ENCODE data around the gene DUS1L. TPM values are rescaled to one million over a fixed set of nuclear protein-coding genes. Genes with fewer than 3 reads are reported as not detected.

Gene DUS1L
- total and polyA plus RNA-seq, 2 experiments from 2014 or later, result 66.0 to 122 TPM

DNA sequence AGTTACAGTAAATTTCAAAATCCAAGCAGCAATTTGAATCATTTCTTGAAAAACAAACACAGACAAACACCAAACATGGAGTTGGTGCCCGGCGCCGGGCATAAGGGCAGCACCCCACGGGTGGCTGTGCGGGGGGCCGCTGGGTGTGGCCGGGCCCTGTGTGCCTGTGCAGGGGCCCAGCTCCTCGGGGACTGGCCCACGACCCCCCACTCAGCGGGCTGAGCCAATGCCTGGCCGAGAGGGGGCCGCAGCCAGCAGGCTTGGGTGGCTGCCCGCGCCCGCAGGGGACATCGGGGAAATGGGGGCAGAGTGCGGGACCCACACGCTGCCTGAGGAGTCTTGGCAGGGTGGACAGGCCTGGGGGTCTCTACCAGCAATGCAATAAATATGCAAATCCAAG, 12.8 kb upstream of the DUS1L start:
- Mint-ChIP-seq H3K27ac (no peak overlapping the region), H3K4me3 (no peak overlapping the region; the same call in 2 of the 3 replicates), H3K36me3 (ENCODE audit: low read depth) (peaks cover 39% of the 10 kb centered on the region), H3K9me3 (no peaks in the 10 kb centered on the region; the same call in 1 of the 3 replicates), H3K27me3 (ENCODE audit: insufficient read depth, low read depth, poor library complexity) (peaks cover 28% of the 10 kb centered on the region), H3K4me1 (peaks cover 3% of the 10 kb centered on the region)
- Histone ChIP-seq H3K79me2 (replicated peaks; ENCODE audit: insufficient read depth) (no peaks in the 10 kb centered on the region), H3K4me2 (no peak overlapping the region), H3K36me3 (ENCODE audit: insufficient read depth) (peaks cover 10% of the 10 kb centered on the region; the same call in 1 of the 2 replicates), H3K4me3 (no peak overlapping the region), H3F3A (replicated peaks; ENCODE audit: low read depth) (peaks cover 23% of the 10 kb centered on the region), H2AFZ (no peak overlapping the region), H3K27ac (ENCODE audit: low read depth) (no peak overlapping the region), H4K20me1 (replicated peaks; ENCODE audit: insufficient read depth) (peaks cover 8% of the 10 kb centered on the region; the same call in 1 of the 2 replicates), H3K4me1 (ENCODE audit: insufficient read depth) (no peaks in the 10 kb centered on the region), H3K27me3 (ENCODE audit: insufficient read depth) (no peaks in the 10 kb centered on the region; the same call in 1 of the 2 replicates), H3K9me2 (ENCODE audit: insufficient read depth) (no peaks in the 10 kb centered on the region)
- no peak for DNase-seq (ENCODE audit: low spot score)
- TF ChIP-seq, protein P1, sequence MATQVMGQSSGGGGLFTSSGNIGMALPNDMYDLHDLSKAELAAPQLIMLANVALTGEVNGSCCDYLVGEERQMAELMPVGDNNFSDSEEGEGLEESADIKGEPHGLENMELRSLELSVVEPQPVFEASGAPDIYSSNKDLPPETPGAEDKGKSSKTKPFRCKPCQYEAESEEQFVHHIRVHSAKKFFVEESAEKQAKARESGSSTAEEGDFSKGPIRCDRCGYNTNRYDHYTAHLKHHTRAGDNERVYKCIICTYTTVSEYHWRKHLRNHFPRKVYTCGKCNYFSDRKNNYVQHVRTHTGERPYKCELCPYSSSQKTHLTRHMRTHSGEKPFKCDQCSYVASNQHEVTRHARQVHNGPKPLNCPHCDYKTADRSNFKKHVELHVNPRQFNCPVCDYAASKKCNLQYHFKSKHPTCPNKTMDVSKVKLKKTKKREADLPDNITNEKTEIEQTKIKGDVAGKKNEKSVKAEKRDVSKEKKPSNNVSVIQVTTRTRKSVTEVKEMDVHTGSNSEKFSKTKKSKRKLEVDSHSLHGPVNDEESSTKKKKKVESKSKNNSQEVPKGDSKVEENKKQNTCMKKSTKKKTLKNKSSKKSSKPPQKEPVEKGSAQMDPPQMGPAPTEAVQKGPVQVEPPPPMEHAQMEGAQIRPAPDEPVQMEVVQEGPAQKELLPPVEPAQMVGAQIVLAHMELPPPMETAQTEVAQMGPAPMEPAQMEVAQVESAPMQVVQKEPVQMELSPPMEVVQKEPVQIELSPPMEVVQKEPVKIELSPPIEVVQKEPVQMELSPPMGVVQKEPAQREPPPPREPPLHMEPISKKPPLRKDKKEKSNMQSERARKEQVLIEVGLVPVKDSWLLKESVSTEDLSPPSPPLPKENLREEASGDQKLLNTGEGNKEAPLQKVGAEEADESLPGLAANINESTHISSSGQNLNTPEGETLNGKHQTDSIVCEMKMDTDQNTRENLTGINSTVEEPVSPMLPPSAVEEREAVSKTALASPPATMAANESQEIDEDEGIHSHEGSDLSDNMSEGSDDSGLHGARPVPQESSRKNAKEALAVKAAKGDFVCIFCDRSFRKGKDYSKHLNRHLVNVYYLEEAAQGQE (IDR thresholded peaks at IDR 0.05; ENCODE audit: unreplicated experiment), result no peak
- no peak for TF ChIP-seq ZNF331 (CRISPR knock-in tag; IDR thresholded peaks at IDR 0.05; ENCODE audit: low read depth)
- TF ChIP-seq CREB1 (CRISPR knock-in tag; IDR thresholded peaks at IDR 0.05; ENCODE audit: low read depth), result no peak
- no peak for TF ChIP-seq EZH2 (IDR thresholded peaks at IDR 0.05; ENCODE audit: low read depth, unreplicated experiment)
- TF ChIP-seq, protein P2, sequence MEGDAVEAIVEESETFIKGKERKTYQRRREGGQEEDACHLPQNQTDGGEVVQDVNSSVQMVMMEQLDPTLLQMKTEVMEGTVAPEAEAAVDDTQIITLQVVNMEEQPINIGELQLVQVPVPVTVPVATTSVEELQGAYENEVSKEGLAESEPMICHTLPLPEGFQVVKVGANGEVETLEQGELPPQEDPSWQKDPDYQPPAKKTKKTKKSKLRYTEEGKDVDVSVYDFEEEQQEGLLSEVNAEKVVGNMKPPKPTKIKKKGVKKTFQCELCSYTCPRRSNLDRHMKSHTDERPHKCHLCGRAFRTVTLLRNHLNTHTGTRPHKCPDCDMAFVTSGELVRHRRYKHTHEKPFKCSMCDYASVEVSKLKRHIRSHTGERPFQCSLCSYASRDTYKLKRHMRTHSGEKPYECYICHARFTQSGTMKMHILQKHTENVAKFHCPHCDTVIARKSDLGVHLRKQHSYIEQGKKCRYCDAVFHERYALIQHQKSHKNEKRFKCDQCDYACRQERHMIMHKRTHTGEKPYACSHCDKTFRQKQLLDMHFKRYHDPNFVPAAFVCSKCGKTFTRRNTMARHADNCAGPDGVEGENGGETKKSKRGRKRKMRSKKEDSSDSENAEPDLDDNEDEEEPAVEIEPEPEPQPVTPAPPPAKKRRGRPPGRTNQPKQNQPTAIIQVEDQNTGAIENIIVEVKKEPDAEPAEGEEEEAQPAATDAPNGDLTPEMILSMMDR (conservative IDR thresholded peaks at IDR 0.05; ENCODE audit: low read depth in 2 of 2), result no peak
- TF ChIP-seq, protein P3, sequence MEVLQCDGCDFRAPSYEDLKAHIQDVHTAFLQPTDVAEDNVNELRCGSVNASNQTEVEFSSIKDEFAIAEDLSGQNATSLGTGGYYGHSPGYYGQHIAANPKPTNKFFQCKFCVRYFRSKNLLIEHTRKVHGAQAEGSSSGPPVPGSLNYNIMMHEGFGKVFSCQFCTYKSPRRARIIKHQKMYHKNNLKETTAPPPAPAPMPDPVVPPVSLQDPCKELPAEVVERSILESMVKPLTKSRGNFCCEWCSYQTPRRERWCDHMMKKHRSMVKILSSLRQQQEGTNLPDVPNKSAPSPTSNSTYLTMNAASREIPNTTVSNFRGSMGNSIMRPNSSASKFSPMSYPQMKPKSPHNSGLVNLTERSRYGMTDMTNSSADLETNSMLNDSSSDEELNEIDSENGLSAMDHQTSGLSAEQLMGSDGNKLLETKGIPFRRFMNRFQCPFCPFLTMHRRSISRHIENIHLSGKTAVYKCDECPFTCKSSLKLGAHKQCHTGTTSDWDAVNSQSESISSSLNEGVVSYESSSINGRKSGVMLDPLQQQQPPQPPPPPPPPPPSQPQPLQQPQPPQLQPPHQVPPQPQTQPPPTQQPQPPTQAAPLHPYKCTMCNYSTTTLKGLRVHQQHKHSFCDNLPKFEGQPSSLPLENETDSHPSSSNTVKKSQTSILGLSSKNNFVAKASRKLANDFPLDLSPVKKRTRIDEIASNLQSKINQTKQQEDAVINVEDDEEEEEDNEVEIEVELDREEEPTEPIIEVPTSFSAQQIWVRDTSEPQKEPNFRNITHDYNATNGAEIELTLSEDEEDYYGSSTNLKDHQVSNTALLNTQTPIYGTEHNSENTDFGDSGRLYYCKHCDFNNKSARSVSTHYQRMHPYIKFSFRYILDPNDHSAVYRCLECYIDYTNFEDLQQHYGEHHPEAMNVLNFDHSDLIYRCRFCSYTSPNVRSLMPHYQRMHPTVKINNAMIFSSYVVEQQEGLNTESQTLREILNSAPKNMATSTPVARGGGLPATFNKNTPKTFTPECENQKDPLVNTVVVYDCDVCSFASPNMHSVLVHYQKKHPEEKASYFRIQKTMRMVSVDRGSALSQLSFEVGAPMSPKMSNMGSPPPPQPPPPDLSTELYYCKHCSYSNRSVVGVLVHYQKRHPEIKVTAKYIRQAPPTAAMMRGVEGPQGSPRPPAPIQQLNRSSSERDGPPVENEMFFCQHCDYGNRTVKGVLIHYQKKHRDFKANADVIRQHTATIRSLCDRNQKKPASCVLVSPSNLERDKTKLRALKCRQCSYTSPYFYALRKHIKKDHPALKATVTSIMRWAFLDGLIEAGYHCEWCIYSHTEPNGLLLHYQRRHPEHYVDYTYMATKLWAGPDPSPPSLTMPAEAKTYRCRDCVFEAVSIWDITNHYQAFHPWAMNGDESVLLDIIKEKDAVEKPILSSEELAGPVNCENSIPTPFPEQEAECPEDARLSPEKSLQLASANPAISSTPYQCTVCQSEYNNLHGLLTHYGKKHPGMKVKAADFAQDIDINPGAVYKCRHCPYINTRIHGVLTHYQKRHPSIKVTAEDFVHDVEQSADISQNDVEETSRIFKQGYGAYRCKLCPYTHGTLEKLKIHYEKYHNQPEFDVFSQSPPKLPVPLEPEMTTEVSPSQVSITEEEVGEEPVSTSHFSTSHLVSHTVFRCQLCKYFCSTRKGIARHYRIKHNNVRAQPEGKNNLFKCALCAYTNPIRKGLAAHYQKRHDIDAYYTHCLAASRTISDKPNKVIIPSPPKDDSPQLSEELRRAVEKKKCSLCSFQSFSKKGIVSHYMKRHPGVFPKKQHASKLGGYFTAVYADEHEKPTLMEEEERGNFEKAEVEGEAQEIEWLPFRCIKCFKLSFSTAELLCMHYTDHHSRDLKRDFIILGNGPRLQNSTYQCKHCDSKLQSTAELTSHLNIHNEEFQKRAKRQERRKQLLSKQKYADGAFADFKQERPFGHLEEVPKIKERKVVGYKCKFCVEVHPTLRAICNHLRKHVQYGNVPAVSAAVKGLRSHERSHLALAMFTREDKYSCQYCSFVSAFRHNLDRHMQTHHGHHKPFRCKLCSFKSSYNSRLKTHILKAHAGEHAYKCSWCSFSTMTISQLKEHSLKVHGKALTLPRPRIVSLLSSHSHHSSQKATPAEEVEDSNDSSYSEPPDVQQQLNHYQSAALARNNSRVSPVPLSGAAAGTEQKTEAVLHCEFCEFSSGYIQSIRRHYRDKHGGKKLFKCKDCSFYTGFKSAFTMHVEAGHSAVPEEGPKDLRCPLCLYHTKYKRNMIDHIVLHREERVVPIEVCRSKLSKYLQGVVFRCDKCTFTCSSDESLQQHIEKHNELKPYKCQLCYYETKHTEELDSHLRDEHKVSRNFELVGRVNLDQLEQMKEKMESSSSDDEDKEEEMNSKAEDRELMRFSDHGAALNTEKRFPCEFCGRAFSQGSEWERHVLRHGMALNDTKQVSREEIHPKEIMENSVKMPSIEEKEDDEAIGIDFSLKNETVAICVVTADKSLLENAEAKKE (CRISPR knock-in tag; IDR thresholded peaks at IDR 0.05), result no peak
- no peak for TF ChIP-seq STAT1 (IDR thresholded peaks at IDR 0.05; ENCODE audit: unreplicated experiment)
- TF ChIP-seq NANOG (IDR thresholded peaks at IDR 0.05; ENCODE audit: borderline replicate concordance), result no peak
- no peak for TF ChIP-seq ZNF114 (CRISPR knock-in tag; IDR thresholded peaks at IDR 0.05)
- no peak for TF ChIP-seq EZH2phosphoT487 (IDR thresholded peaks at IDR 0.05; ENCODE audit: unreplicated experiment)
- no peak for TF ChIP-seq JUNB (IDR thresholded peaks at IDR 0.05; ENCODE audit: unreplicated experiment)
- no peak for TF ChIP-seq POLR2AphosphoS5 (IDR thresholded peaks at IDR 0.05; ENCODE audit: low read depth)
- TF ChIP-seq, protein P4, sequence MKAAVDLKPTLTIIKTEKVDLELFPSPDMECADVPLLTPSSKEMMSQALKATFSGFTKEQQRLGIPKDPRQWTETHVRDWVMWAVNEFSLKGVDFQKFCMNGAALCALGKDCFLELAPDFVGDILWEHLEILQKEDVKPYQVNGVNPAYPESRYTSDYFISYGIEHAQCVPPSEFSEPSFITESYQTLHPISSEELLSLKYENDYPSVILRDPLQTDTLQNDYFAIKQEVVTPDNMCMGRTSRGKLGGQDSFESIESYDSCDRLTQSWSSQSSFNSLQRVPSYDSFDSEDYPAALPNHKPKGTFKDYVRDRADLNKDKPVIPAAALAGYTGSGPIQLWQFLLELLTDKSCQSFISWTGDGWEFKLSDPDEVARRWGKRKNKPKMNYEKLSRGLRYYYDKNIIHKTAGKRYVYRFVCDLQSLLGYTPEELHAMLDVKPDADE (IDR thresholded peaks at IDR 0.05), result no peak
- ATAC-seq, result no peak

Data from GM23338 (cell line).